ENCODE results near the gene ZFPL1. TPM values are rescaled to one million over a fixed set of nuclear protein-coding genes. Genes with fewer than 3 reads are reported as not detected.

Gene ZFPL1
- total and polyA plus RNA-seq, 8 donors: 15.2 to 52.1 (median 18.3) TPM

DNA sequence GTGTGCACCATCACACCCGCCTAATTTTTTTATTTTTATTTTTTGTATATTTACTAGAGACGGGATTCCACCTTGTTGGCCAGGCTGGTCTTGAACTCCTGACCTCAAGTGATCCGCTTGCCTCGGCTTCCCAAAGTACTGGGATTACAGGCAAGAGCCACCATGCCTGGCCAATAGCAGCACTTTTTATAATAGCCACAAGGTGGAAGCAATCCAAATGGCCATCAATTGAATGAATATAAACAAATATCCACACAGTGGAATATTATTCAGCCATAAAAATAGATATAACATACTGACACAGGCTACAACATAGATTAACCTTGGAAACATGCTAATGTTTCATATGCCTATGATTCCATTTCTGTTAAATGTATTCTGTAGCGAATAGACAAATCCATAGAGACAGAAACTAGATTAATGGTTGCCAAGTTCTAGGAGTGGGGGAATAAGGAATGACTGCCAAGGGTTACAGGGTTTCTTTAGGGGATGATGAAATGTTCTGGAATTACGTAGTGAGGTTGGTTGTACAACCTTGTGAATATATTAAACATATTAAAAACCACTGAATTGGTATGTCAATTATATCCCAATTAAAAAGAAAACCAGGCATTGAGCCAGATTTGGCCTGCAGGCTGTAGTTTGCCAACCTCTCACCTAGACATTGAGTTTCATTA is 16.8 kb downstream of the ZFPL1 start:
- peaks cover 44 to 51% (median 47%) of the 10 kb centered on the region in 3 donors for H3K4me1 ChIP-seq
- peak overlapping the region in 2 of 4 donors; percentile 39 to 74 for H3K27ac ChIP-seq
- H3K9me3 ChIP-seq: no peaks in the 10 kb centered on the region
- FAIRE-seq: no peak
- no peak for ATAC-seq
- intact Hi-C loops (cut with DNase I): loop anchor here in 1 of 3 donors (10.0 kb wide), 1 partner anchor 246 kb away; no protein-coding TSS in a partner anchor
- H3K36me3 ChIP-seq: peaks cover 0 to 9% (median 0%) of the 10 kb centered on the region in 3 donors
- no peak overlapping the region for H3K4me3 ChIP-seq
- 74 to 76% methylated on average over 6 of the region's 6 CpGs for WGBS, 2 donors
- no peaks in the 10 kb centered on the region for H3K27me3 ChIP-seq
- TF ChIP-seq, protein P1, sequence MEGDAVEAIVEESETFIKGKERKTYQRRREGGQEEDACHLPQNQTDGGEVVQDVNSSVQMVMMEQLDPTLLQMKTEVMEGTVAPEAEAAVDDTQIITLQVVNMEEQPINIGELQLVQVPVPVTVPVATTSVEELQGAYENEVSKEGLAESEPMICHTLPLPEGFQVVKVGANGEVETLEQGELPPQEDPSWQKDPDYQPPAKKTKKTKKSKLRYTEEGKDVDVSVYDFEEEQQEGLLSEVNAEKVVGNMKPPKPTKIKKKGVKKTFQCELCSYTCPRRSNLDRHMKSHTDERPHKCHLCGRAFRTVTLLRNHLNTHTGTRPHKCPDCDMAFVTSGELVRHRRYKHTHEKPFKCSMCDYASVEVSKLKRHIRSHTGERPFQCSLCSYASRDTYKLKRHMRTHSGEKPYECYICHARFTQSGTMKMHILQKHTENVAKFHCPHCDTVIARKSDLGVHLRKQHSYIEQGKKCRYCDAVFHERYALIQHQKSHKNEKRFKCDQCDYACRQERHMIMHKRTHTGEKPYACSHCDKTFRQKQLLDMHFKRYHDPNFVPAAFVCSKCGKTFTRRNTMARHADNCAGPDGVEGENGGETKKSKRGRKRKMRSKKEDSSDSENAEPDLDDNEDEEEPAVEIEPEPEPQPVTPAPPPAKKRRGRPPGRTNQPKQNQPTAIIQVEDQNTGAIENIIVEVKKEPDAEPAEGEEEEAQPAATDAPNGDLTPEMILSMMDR (IDR thresholded peaks at IDR 0.05): no peak
- no peak for DNase-seq

DNA sequence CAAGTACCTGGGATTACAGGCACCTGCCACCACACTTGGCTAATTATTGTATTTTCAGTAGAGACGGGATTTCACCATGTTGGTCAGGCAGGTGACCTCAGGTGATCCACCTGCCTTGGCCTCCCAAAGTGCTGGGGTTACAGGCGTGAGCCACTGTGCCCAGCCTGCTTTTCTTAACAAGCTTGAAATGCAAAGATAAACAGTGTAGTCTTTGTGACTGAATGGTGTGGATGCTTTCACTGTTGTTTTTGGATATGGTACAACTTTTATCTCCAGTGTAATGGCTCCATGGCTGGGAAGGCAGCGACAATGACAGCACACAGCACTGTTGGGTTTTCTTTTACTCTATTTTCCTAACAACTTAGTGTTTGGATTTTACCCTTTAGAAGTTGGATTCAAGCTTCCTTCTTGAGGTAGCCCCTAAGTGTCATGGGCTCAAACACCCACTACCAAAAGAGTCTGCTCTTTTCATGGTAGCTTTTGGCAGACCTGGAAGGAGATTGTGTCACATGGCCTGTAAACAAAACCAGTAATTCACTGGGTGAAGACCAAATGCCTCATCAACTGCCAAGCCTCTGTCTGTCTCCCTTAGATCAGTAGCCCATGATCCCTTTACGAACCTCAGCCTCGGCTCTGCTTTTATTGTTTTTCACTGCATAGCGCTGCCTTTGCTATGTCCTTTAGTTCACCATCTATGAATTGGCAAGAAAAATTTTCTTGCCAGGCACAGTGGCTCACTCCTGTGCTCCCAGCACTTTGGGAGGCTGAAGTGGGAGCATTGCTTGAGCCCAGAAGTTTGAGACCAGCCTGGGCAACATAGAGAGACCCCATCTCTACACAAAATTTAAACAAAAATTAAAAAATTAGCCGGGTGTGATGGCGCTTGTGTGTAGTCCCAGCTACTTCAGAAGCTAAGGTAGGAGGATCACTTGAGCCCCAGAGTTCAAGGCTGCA is 18.4 kb downstream of the ZFPL1 start:
- WGBS, 2 donors: 58 to 60% methylated on average over 8 of the region's 8 CpGs
- Histone ChIP-seq H3K4me1 (peaks cover 41 to 47% (median 45%) of the 10 kb centered on the region in 3 donors), H3K36me3 (peaks cover 0 to 9% (median 0%) of the 10 kb centered on the region in 3 donors), H3K27me3 (no peaks in the 10 kb centered on the region), H3K27ac (peak overlapping the region in 2 of 4 donors; percentile 28 to 74), H3K4me3 (no peak overlapping the region), H3K9me3 (no peaks in the 10 kb centered on the region)
- FAIRE-seq (no peak), DNase-seq (peak in 1 of 6 donors; percentile 53), ATAC-seq (peak; percentile 67 to 78 (median 72))
- intact Hi-C loops (cut with DNase I): loop anchor here in 1 of 3 donors (10.0 kb wide), 1 partner anchor 248 kb away; no protein-coding TSS in a partner anchor
- TF ChIP-seq, protein P1 (IDR thresholded peaks at IDR 0.05): no peak

DNA sequence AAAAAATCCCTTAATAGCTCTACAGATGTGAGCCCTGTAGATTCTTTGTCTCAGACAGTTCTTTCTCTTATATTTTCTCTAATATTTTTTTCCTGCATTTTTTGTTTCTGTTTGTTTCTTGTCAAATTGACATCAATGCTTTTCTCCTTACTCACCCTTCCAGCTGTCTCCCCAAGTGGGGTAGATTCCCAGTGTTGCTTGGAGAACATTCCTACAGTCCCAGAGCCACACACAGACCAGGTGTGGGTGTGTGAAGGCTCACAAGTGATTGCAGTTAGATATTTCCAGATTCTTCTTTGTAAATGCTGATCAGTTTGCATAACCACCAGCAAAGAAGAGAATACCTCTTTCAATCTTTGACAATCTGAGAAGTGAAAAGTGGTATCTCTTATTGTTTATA is 19.5 kb downstream of the ZFPL1 start:
- no peaks in the 10 kb centered on the region for H3K9me3 ChIP-seq
- DNase-seq (no peak), FAIRE-seq (no peak), ATAC-seq (no peak)
- peaks cover 41 to 45% (median 43%) of the 10 kb centered on the region in 3 donors for H3K4me1 ChIP-seq
- peak overlapping the region in 3 of 4 donors; percentile 33 to 74 (median 35) for H3K27ac ChIP-seq
- intact Hi-C loops (cut with DNase I): loop anchor here in 1 of 3 donors (10.0 kb wide), 1 partner anchor 249 kb away; no protein-coding TSS in a partner anchor
- TF ChIP-seq, protein P1 (IDR thresholded peaks at IDR 0.05): no peak
- H3K27me3 ChIP-seq: no peaks in the 10 kb centered on the region
- H3K4me3 ChIP-seq: no peak overlapping the region
- H3K36me3 ChIP-seq: peaks cover 0 to 12% (median 4%) of the 10 kb centered on the region in 3 donors

DNA sequence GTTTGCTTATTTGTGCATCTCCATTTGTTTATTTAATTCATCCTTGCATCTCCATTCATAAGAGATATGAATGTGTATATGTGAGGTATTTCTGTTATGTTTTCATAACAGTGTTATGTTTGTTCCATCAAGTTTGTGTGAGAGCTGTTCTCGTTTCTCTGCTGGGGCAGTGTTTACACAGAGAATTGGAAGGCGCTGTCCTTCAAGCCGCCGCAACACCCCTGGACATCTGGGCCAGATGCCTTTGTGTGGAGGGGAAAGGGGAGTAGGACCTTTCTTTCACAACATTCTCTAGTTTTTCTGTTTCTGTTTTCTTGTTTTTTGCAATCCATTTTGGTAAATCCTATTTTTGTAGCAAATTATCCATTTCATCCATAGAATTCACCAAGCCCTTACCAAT is 20.6 kb downstream of the ZFPL1 start:
- DNase-seq: no peak
- WGBS, 2 donors: 15 to 21% methylated on average over 4 of the region's 4 CpGs
- no peak overlapping the region for H3K4me3 ChIP-seq
- H3K27me3 ChIP-seq: no peaks in the 10 kb centered on the region
- H3K4me1 ChIP-seq: peaks cover 41 to 45% (median 42%) of the 10 kb centered on the region in 3 donors
- peak in 2 of 4 donors; percentile 17 to 32 for ATAC-seq
- TF ChIP-seq, protein P1 (IDR thresholded peaks at IDR 0.05): no peak
- H3K27ac ChIP-seq: peak overlapping the region in 3 of 4 donors; percentile 33 to 74 (median 35)
- FAIRE-seq: no peak
- intact Hi-C loops (cut with DNase I): loop anchor here in 1 of 3 donors (10.0 kb wide), 1 partner anchor 250 kb away; no protein-coding TSS in a partner anchor
- H3K9me3 ChIP-seq: no peaks in the 10 kb centered on the region
- peaks cover 0 to 21% (median 7%) of the 10 kb centered on the region in 3 donors for H3K36me3 ChIP-seq

Measured in pancreas (tissue), 10 donors.